HFF-Myc (cell line): Measurements from ENCODE around the gene ZKSCAN3.

Source experiments
- DNase-seq: peaks from one replicate; pipeline ENCODE4 v3.0.0-alpha.2; 2011; ENCODE audit warnings: low read depth; ENCODE audit errors: extremely low read depth
- H3K4me3 ChIP-seq: replicated peaks from 2 replicates; pipeline ENCODE4 v1.5.1; 2011; ENCODE audit warnings: low read depth, mild to moderate bottlenecking, control low read depth, low read length
- TF ChIP-seq, protein P1 (sequence below): IDR thresholded peaks from 2 replicates; pipeline ENCODE4 v1.5.1; 2012; ENCODE audit warnings: mild to moderate bottlenecking, low read depth, low read length, control low read depth; ENCODE audit errors: missing control alignments

Gene ZKSCAN3

GRCh38 chr6:28334286-28335039 lies 15.3 kb upstream of the ZKSCAN3 start:
- H3K4me3 ChIP-seq, result no peak overlapping the region
- TF ChIP-seq, protein P1, sequence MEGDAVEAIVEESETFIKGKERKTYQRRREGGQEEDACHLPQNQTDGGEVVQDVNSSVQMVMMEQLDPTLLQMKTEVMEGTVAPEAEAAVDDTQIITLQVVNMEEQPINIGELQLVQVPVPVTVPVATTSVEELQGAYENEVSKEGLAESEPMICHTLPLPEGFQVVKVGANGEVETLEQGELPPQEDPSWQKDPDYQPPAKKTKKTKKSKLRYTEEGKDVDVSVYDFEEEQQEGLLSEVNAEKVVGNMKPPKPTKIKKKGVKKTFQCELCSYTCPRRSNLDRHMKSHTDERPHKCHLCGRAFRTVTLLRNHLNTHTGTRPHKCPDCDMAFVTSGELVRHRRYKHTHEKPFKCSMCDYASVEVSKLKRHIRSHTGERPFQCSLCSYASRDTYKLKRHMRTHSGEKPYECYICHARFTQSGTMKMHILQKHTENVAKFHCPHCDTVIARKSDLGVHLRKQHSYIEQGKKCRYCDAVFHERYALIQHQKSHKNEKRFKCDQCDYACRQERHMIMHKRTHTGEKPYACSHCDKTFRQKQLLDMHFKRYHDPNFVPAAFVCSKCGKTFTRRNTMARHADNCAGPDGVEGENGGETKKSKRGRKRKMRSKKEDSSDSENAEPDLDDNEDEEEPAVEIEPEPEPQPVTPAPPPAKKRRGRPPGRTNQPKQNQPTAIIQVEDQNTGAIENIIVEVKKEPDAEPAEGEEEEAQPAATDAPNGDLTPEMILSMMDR, result no peak
- no peak for DNase-seq

GRCh38 chr6:28335040-28335563 lies 14.6 kb upstream of the ZKSCAN3 start:
- no peak for DNase-seq
- TF ChIP-seq, protein P1, result no peak
- peak overlapping the region; percentile 52 for H3K4me3 ChIP-seq

GRCh38 chr6:28335564-28336283 lies 14.0 kb upstream of the ZKSCAN3 start, which contains the start of gene ZSCAN31:
Gene ZSCAN31 (minus strand): TSS chr6:28336148. CDS start chr6:28329683, 6,465 bp downstream.
- TF ChIP-seq, protein P1, result no peak
- DNase-seq, result peak; percentile 98
- peak within 1 kb of the TSS; percentile 52 for H3K4me3 ChIP-seq

DNA sequence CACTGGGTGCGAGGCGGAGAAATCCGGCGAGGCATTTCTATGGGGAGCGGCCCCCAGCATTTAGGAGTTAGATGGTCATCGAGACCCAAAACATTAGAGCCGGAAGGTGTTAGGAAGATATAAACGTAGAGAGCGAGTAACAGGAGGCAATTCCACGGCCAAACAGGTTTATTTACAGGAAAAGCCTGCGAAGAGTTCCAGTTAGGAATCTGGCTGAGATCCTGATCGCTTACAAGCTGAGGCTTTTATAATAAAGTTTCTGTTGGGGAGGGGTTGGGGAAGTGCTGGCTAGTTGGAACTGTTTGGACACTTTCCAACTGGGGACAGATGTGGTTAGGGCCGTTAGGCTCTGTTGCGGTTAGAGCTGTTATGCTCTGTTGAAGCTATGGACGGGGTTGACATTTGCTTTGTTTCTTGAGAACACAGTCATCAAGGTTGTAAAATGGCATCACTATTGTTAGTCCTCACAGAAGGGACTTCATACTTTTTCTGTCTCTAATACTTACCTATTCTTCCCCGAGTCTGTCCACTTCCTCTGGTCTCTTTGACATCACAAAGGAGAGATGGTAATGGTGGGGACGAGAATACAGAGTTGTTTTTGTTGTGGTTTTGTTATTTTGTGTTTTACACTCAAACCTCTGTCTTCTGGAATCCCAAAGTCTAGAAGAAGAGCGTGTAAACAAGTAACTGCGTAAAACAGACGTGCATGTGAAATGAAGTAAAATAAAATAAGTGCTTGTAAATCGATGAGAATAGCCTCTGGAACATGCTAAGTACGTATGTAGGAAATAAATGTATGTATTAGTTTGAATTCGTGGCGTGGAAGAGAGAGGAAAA lies 13.2 kb upstream of the ZKSCAN3 start:
- DNase-seq, result peak; percentile 60
- peak overlapping the region; percentile 52 for H3K4me3 ChIP-seq
- TF ChIP-seq, protein P1, result no peak

- peak overlapping the region; percentile 52; the same call in 1 of the 2 replicates for H3K4me3 ChIP-seq
- no peak for DNase-seq
- TF ChIP-seq, protein P1, result no peak
These were observed 12.6 kb upstream of the ZKSCAN3 start for GRCh38 chr6:28337121-28337520.

DNA sequence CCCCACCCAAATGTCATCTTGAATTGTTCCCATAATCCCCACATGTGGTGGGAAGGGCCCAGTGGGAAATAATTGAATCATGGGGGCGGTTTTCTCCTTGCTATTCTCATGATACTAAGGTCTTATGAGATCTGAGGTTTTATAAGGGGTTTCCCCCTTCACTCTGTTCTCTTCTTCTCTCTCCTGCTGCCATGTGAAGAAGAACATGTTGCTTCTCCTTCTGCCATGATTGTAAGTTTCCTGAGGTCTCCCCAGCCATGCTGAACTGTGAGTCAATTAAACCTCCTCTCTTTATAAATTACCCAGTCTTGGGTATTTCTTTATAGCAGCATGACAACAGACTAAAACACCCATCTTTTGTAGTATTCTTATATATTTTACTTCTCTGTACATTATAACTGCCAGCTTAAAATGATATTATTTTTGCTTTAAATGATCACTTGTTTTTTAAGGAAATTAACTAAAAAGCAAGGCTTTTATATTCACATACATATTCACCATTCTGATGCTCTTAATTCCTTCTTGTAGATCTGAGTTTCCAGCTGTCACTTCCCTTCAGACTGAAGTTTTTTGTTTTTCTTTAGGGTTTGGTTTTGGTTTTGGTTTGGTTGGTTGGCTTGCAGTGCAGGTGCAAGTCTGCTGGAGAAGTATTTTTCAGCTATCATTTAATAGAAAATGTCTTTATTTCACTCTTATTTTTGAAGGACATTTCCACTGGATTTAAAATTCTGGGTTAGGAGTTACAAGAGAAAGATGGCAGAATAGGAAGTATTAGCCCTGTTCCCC lies 9.2 kb upstream of the ZKSCAN3 start:
- TF ChIP-seq, protein P1, result no peak
- DNase-seq, result no peak

More for the DNA sequence above, 9.2 kb upstream of the ZKSCAN3 start:
- H3K4me3 ChIP-seq, result no peak overlapping the region
